A673 (cell line): ENCODE measurements around the gene STH.

Experiments
- EZH2 ChIP-seq: fragments of 200-600 bp; sonication (generic); IDR thresholded peaks from 2 replicates; pipeline ENCODE4 v1.6.1; 2017; ENCODE audit warnings: borderline replicate concordance, low read depth, mild to moderate bottlenecking, mixed read lengths, antibody characterized with exemption, low read length; ENCODE audit not compliant: poor library complexity, severe bottlenecking
- TF ChIP-seq, protein P1 (sequence below): fragments of 300-800, 200-600 bp; sonication (generic); conservative IDR thresholded peaks from 2 replicates; pipeline ENCODE4 v1.5.1; 2017; ENCODE audit warnings: low read depth, mild to moderate bottlenecking, antibody characterized with exemption, low read length, moderate library complexity, mixed read lengths

GRCh38 chr17:45990886-45991285 is 8.2 kb upstream of the STH start:
- TF ChIP-seq, protein P1, sequence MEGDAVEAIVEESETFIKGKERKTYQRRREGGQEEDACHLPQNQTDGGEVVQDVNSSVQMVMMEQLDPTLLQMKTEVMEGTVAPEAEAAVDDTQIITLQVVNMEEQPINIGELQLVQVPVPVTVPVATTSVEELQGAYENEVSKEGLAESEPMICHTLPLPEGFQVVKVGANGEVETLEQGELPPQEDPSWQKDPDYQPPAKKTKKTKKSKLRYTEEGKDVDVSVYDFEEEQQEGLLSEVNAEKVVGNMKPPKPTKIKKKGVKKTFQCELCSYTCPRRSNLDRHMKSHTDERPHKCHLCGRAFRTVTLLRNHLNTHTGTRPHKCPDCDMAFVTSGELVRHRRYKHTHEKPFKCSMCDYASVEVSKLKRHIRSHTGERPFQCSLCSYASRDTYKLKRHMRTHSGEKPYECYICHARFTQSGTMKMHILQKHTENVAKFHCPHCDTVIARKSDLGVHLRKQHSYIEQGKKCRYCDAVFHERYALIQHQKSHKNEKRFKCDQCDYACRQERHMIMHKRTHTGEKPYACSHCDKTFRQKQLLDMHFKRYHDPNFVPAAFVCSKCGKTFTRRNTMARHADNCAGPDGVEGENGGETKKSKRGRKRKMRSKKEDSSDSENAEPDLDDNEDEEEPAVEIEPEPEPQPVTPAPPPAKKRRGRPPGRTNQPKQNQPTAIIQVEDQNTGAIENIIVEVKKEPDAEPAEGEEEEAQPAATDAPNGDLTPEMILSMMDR, result no peak
- no peak for TF ChIP-seq EZH2
